GM18507 (cell line): Measurements from ENCODE around the gene SMAD3.

ENCODE experiments used
- DNase-seq: peaks from one replicate; pipeline ENCODE4 v3.0.0; 2011; ENCODE audit warnings: low read depth; ENCODE audit not compliant: insufficient read length; ENCODE audit errors: extremely low spot score
- FAIRE-seq: peaks from 2 replicates; lab custom pipeline; 2011; peaks lifted over from hg19 to GRCh38; lab: Jason Lieb, UNC

The SMAD3 gene

GRCh38 chr15:67092752-67093503 is 27.5 kb downstream of the SMAD3 start:
- DNase-seq (no peak), FAIRE-seq (no peak)

- FAIRE-seq, result peak; percentile 64
- no peak for DNase-seq
Measured at GRCh38 chr15:67093504-67093862, 28.1 kb downstream of the SMAD3 start.

DNA sequence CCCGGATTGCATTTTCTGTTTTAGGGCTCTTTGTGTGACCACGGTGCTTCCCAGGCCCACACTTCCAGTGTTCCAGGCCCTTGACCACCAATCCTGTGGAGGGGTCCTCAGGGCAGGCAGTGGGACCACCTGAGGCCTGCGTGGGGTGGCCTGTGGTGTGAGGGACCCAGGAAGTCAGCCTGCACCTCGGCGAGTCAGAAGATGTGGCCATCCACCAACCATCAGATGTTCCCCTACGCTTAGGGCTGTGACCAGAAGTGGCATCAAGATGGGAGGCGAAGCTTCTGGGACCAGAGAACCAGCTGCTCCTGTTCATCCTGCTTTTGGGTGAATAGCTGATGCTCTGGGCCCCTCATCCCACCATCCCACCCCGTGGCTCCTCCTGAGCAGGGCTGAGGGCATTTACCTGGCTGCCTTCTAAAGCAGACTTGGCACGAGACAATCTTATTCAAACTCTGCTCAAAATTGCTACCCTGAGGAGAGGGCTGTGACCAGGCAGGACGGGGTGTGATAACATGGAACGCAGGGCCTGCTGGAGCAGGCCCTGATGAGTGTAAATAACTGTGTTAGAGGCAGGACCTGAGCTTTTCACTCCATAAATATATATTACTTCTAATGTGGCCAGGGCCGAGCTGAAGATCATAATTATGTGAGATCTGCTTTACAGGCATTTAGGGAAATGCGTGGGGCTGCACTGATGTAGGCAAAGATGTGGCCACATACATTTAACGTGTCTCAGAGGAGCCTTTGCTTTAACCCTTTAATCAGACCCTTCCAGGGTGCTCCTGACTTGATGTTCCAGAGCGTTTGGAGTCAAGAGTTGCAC is 28.8 kb downstream of the SMAD3 start:
- FAIRE-seq (no peak), DNase-seq (no peak)

DNA sequence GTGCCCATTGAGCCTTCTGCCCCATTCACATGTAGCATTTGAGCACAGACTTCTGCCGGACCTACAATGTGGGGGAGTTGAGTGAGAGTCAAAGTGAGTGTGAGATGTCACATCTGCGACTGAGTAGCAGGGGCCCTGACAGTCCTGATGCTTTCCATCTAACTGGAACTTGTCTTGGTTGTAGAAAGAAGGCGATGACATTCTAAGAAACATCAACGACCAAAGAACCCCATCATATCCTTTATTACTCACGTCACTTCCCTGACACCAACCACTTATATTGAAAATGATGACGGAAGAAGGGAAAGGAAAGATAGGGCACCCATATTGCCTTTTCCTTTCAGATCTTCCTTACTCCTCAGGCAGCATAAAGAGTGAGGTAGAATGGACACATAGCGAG is 30.5 kb downstream of the SMAD3 start:
- no peak for DNase-seq
- no peak for FAIRE-seq

DNA sequence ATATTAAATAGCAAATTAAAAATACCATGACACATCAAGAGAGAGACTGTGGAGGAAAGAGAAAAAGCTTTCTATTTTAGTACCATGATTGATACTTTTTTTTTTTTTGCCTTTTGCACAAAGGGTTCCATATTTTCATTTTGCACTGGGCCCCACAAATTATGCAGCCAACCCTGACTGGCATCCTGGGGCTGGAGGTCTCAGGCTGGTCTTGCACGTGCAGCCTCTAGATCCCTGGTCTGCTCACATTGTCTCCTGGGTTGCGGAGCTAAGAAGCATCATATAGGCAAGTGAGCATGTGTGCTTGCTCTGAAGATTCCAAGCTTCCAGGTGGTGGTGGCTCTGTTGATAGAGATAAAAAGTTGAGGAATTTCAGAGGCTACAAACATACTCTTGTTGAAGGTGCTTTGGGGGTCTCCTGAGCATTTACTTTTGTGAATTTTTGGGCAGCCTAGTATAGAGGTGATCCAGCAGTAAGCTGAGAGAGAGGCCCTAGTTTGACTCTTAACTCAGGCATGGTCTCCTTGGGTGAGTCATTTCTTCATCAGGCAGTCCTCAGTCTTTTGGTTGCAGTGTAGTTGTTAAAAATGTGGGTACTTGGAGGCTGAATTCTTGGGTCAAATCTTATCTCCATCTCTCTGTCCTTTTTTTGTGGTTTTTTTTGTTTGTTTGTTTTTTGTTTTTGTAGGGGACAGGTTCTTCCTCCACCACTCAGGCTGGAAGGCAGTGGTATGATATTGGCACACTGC is 31.3 kb downstream of the SMAD3 start:
- FAIRE-seq, result no peak
- DNase-seq, result no peak

GRCh38 chr15:67097424-67097823 is 32.0 kb downstream of the SMAD3 start:
- DNase-seq (no peak), FAIRE-seq (no peak)

- FAIRE-seq (no peak), DNase-seq (no peak)
Measured at GRCh38 chr15:67097930-67098740, 32.7 kb downstream of the SMAD3 start.

GRCh38 chr15:67098768-67099282 is 33.4 kb downstream of the SMAD3 start:
- FAIRE-seq (no peak), DNase-seq (no peak)

DNA sequence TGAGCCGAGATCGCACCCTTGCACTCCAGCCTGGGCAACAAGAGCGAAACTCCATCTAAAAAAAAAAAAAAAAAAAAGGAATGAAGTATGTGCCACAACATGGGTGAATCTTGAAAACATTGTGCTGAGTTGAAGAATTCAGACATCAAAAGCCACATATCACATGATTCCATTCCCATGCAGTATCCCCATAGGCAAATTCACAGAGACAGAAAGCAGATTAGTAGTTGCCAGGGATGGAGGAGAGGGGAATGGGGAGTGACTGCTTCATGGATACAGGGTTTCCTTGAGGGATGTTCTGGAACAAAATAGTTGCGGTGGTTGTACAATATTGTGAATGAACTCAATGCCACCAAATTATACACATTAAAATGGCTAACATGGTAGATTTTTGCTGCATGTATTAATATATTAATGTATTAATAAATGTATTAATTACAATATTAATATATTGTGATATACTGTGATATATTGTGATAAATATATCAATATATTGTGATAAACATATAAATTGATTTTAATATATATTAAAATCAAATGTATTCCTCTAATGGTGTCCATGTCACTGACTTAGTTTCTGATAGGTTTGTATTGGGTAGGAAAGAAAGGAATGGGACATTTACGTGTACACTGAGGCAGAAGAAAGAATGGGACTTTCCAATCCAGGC is 34.9 kb downstream of the SMAD3 start:
- DNase-seq (no peak), FAIRE-seq (no peak)

DNA sequence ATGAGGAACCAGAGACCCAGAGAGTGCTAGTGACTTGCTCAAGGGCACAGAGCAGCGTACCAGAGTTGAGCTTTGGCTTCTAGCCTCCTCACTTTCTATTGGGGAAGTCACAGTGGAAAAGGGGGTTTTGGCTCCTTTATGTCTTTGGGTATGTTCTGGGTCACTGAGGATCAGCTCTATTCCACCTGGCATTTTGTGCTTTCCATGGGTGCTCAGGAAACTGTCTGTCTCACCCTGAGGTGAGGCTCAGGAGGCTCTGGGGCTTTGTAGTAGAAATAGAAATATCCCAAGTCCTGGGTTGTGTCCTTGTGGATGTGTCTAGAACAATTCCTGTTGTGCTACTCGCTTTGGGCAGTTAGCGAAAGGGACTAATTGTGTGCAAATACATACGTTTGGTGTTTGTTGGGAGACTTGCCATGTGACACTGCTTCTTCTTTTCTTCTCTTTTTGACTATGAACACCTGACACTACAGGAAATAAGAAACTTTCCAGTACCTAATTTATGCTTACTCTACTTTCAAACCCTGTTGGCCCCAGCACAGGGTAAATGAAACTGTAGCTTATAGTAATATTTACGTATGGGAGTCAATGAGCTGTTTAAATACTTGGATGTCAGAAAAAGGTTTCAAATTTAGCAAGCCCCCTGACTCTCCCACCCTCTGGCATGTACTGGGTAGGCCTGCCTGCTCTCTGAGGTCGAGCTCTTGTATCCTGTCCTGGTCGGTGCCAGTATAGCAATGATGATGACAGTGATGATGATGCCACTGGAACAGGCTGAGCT is 35.6 kb downstream of the SMAD3 start:
- peak; percentile 86 for FAIRE-seq
- no peak for DNase-seq

DNA sequence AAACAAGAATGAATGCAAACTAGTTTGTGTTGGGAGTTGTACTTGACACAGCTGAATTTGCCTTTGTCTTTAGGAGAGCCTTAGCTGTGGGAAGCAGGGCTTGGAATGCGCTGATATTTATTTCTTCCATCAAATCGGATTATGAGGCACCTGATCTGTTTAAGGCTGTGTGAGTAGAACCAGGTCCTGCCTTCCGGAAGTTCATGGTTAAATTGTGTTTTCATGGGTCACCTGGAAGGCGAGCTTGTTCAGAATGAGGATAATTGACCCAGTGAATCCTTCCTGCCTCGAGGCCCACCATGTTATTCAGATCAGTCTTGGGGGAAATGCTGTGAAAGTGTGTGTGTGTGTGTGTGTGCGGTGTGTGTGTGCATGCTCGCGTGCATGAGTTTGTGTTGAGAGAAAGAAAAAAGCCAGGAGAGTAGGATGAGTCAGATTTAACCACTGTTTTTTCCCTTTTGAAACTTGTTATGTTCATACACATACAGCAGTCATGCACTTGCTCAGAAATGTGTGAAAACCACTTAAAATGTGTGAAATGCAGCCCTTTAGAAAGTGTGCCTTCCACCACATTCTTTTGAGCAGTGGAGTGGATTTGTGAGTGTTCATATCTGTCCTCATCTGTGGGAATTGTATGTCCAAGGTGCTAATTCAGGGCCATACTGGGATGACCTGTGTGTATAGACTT is 36.7 kb downstream of the SMAD3 start:
- peak; percentile 96 for FAIRE-seq
- no peak for DNase-seq

DNA sequence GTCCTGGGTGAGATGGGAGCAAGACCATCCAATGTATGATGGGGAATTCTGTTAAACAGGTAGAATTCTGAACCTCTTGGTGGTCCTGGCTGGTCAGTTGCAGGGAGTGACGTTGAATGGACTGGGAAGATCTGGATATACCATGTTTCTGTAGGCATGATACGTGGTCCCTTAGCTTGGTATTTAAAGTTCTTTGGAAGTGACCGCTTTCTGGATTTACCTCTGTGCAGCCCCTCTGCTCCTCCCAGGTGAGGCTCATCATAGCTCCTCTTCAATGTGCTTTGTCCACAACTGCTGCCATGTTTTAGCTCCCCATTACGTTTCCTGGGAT is 37.2 kb downstream of the SMAD3 start:
- DNase-seq (no peak), FAIRE-seq (no peak)

DNA sequence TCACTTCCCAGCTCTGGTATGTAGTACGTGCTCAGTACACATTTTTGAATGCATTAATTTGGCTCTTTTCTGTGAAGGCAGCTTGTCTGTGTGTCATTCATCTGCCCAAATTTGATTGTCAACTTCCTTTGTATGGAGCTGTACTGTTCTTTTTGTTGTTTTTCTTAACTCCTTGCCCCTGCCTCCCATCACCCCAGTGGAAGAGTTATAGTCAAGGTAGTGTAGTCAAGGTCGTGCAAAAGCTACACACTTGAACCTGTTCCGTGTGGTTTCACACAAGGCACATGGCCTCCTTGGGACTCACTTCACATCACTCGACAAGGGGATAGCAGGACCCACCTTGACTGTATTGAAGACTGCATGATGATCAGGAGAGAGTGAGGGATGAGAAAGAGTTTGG is 37.6 kb downstream of the SMAD3 start:
- no peak for FAIRE-seq
- DNase-seq, result no peak

- FAIRE-seq (no peak), DNase-seq (no peak)
Measured at GRCh38 chr15:67103432-67103831, 38.0 kb downstream of the SMAD3 start.

DNA sequence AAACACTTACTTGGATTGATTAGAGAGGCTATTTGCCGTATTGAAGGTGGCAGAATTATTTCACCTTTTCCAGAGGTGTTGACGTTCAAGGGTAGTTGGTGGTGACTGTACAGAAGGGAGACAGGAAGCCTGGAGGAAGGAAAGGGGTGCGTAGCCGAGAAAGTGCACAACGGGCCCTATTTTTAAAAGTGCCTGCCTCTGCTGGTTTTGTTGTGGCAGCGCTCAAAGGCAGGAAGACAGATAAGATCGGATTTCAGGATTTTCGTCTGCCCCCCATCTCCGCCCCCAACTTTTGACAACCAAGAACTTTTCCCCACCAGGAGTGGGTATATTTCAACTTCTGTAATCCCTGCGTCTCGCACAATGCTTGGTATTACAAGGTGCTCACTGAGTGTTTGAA is 38.5 kb downstream of the SMAD3 start:
- FAIRE-seq (no peak), DNase-seq (no peak)

DNA sequence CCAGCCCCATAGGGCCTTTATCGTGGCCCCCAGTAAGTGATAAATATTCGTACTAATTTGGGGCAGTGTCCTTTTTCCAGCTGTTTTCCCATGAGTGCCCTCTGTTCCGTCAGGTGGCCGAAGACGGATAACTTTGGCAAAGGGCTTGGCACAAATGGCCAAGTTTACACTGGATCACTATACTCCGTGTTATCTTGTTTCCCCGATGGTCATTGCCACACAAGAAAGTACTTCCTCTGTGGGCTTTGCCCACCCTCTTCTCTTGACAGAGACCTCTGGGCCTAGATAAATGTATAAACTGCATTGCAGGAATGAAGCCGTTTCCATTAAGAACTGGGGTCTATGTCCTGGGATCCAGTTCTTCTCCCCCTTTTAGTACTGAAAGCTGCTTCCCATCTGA is 39.1 kb downstream of the SMAD3 start:
- no peak for FAIRE-seq
- no peak for DNase-seq

DNA sequence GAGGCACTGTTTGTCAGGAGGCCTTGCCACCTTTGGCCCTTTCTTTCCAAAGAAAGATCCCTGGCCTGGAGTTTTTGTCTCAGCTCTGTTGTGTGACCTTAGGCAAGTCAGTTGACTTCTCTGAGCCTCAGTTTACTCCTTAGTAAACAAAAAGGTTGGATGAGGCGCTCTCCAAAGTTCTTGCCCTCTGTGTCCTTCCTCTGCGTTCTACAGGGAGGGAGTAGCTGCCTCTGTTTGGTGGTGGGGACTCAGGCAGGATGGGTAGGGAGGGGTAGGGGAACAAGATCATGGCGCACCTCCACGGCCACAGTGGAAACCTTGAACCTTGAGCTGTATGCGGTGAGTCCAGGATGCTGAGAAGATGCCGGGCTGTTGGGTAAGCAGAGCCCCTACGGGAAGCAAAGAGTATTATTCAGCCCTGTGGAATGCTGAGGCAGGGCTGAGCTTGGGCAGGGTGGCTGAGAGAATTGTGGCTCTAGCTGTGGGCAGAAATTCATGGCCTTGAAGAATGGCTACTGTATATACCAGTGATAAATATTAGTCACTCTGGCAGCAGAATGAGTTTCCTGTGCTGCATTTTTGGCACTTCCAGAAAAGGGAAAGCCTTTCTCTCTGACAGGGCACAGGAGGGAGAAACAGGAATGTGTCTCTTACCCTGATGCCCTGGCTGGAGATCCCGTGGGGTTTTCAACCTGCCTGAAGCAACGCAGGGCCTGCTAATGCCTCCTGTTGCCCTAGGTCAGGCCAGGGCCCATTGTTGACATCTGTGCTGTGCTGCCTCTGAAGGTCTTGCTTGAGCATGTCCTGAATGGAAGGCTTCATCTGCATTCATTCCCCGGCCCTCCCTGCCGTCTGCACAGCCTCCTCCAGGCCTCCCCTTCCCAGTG is 39.9 kb downstream of the SMAD3 start:
- FAIRE-seq, result no peak
- no peak for DNase-seq
